PFSK-1 (cell line): ENCODE data around the gene SLC12A8.

ENCODE experiments used
- POLR2AphosphoS5 ChIP-seq: IDR thresholded peaks from 2 replicates; pipeline ENCODE4 v1.6.1; 2012; ENCODE audit warnings: low read depth, mild to moderate bottlenecking, control low read depth, low read length, moderate library complexity
- REST ChIP-seq, 2 experiments: IDR thresholded peaks; 2 replicates each; pipeline versions ENCODE4 v1.6.1 to v1.8.0; 2011 to 2012; ENCODE audit warnings: low read depth in 2 of 2, low read length in 2 of 2, control low read depth in 1 of 2, inconsistent platforms in 1 of 2, mild to moderate bottlenecking in 1 of 2, moderate library complexity in 1 of 2; ENCODE audit not compliant: insufficient read depth in 1 of 2
- SIN3A ChIP-seq: IDR thresholded peaks from 2 replicates; pipeline ENCODE4 v1.6.1; 2012; ENCODE audit warnings: mild to moderate bottlenecking, low read length, moderate library complexity, borderline replicate concordance; ENCODE audit not compliant: insufficient read depth
- TAF1 ChIP-seq: IDR thresholded peaks from 2 replicates; pipeline ENCODE4 v1.6.1; 2012; ENCODE audit warnings: low read length, control low read depth, borderline replicate concordance; ENCODE audit not compliant: insufficient read depth

GRCh38 chr3:125161607-125162219 lies 50.8 kb downstream of the SLC12A8 start:
- TF ChIP-seq POLR2AphosphoS5: no peak
- TF ChIP-seq SIN3A: no peak
- TF ChIP-seq REST (IDR thresholded peaks at IDR 0.05; ENCODE audit: insufficient read depth in 1 of 2, low read depth in 2 of 2, low read length in 2 of 2): no peak
- TF ChIP-seq TAF1: no peak
